Daoy (cell line): ENCODE data around the gene H2AZ2. TPM values are rescaled to one million over a fixed set of nuclear protein-coding genes. Genes with fewer than 3 reads are reported as not detected.
"Not testable (repeated sequence)": the region's sequence is repeated elsewhere in the genome, so short reads cannot be mapped to it uniquely, and the experiment has no call there.

Experiments used
- DNase-seq: peaks from one replicate; pipeline ENCODE4 v3.0.0-alpha.2; 2015; ENCODE audit warnings: low read depth
- total RNA-seq: library from RNA; depleted of rRNA; stranded (reverse); fragments of >200 nt; shearing (Covaris generic); gene quantifications from 2 replicates; pipeline ENCODE4 v1.2.3, GENCODE V29; 2014; rRNA removed

The H2AZ2 gene
- 591 and 679 TPM in 2 replicates for total RNA-seq

GRCh38 chr7:44847920-44848634 is at the start of gene H2AZ2:
Gene H2AZ2 (minus strand): TSS chr7:44848087. CDS start chr7:44847971, 116 bp downstream.
- DNase-seq: peak; percentile 100

- no peak for DNase-seq
Measured at GRCh38 chr7:44897309-44897708, 49.4 kb upstream of the H2AZ2 start.

- DNase-seq: no peak
Measured at GRCh38 chr7:44894888-44895580, 47.1 kb upstream of the H2AZ2 start.

GRCh38 chr7:44893710-44894234 is 45.9 kb upstream of the H2AZ2 start:
- DNase-seq: no peak

GRCh38 chr7:44891791-44892190 is 43.9 kb upstream of the H2AZ2 start:
- DNase-seq: no peak

- DNase-seq: no peak
Measured at GRCh38 chr7:44891372-44891771, 43.5 kb upstream of the H2AZ2 start.

- no peak for DNase-seq
Measured at GRCh38 chr7:44889086-44889781, 41.3 kb upstream of the H2AZ2 start.

- no peak for DNase-seq
Measured at GRCh38 chr7:44887293-44887692, 39.4 kb upstream of the H2AZ2 start.

GRCh38 chr7:44885394-44886317 is 37.8 kb upstream of the H2AZ2 start, which contains the start of gene PURB:
Gene PURB (minus strand): TSS chr7:44885530. CDS start chr7:44885348, 182 bp downstream.
- DNase-seq: peak; percentile 100

- peak; percentile 83 for DNase-seq
Measured at GRCh38 chr7:44884621-44885393, 36.9 kb upstream of the H2AZ2 start.

- DNase-seq: no peak
Measured at GRCh38 chr7:44883961-44884620, 36.2 kb upstream of the H2AZ2 start.

GRCh38 chr7:44882899-44883298 is 35.0 kb upstream of the H2AZ2 start:
- peak; percentile 41 for DNase-seq

GRCh38 chr7:44881610-44882009 is 33.7 kb upstream of the H2AZ2 start:
- DNase-seq: peak; percentile 67

GRCh38 chr7:44881066-44881600 is 33.2 kb upstream of the H2AZ2 start:
- no peak for DNase-seq

- no peak for DNase-seq
Measured at GRCh38 chr7:44880317-44881018, 32.6 kb upstream of the H2AZ2 start.

- no peak for DNase-seq
Measured at GRCh38 chr7:44876393-44876792, 28.5 kb upstream of the H2AZ2 start.

- no peak for DNase-seq
Measured at GRCh38 chr7:44875241-44875640, 27.4 kb upstream of the H2AZ2 start.

GRCh38 chr7:44872787-44873186 is 24.9 kb upstream of the H2AZ2 start:
- DNase-seq: no peak

GRCh38 chr7:44871918-44872317 is 24.0 kb upstream of the H2AZ2 start:
- DNase-seq: not testable (repeated sequence)
